Measurements from ENCODE around the gene POLDIP2. TPM values are rescaled to one million over a fixed set of nuclear protein-coding genes. Genes with fewer than 3 reads are reported as not detected.
A peak's percentile ranks its signal among the peaks of the same experiment; 100 is the strongest.

Gene POLDIP2
- total and polyA plus RNA-seq, 9 of the 15 experiments (the other 6 are each of a cell fraction or from before 2014, with no cell fraction given), result 22.0 to 137 (median 104) TPM

- TF ChIP-seq E2F8 (IDR thresholded peaks at IDR 0.05; ENCODE audit: low read depth, partially characterized antibody) (peak; percentile 97), FOXP1 (CRISPR knock-in tag; IDR thresholded peaks at IDR 0.05) (0 out of 2 replicates have a peak, but pooled peaks have one; percentile 48), ELF2 (CRISPR knock-in tag; IDR thresholded peaks at IDR 0.05) (peak; percentile 96), CTBP1 (IDR thresholded peaks at IDR 0.05; ENCODE audit: borderline replicate concordance) (peak; percentile 72), RBBP5 (IDR thresholded peaks at IDR 0.05; ENCODE audit: borderline replicate concordance, insufficient read depth, low read length, poor library complexity, severe bottlenecking) (peak; percentile 91), ZNF778 (CRISPR knock-in tag; IDR thresholded peaks at IDR 0.05) (no peak), PTBP1 (IDR thresholded peaks at IDR 0.05; ENCODE audit: low read depth, low read length) (0 out of 2 replicates have a peak, but pooled peaks have one; percentile 30), VEZF1 (CRISPR knock-in tag; IDR thresholded peaks at IDR 0.05) (peak; percentile 40; the same call in 1 of the 2 replicates), L3MBTL2 (IDR thresholded peaks at IDR 0.05) (peak; percentile 84), SOX6 (IDR thresholded peaks at IDR 0.05) (peak; percentile 29; the same call in 1 of the 2 replicates), POLR2A (conservative IDR thresholded peaks at IDR 0.05) (peak; percentile 88), SMAD2 (IDR thresholded peaks at IDR 0.05; ENCODE audit: low read depth, low read length) (no peak), ADNP (tag; IDR thresholded peaks at IDR 0.05) (no peak), RFX1 (IDR thresholded peaks at IDR 0.05) (no peak), CHAMP1 (IDR thresholded peaks at IDR 0.05) (no peak), TEAD4 (IDR thresholded peaks at IDR 0.05; ENCODE audit: low read length) (no peak), TEAD4 (CRISPR knock-in tag; IDR thresholded peaks at IDR 0.05; ENCODE audit: borderline replicate concordance) (no peak), RBM22 (IDR thresholded peaks at IDR 0.05; ENCODE audit: low read depth, low read length, poor library complexity, severe bottlenecking) (peak; percentile 48), ETS1 (conservative IDR thresholded peaks at IDR 0.05; ENCODE audit: control insufficient read depth, low read depth, low read length) (peak; percentile 80), ELF4 (CRISPR knock-in tag; IDR thresholded peaks at IDR 0.05) (no peak), ZNF134 (CRISPR knock-in tag; conservative IDR thresholded peaks at IDR 0.05) (no peak)
Observed at GRCh38 chr17:28357061-28357900, at the start of gene POLDIP2 (continued).

Measured in K562 (cell line).